ENCODE measurements around the gene FOXN3. TPM values are rescaled to one million over a fixed set of nuclear protein-coding genes. Genes with fewer than 3 reads are reported as not detected.
A peak's percentile ranks its signal among the peaks of the same experiment; 100 is the strongest.

Gene FOXN3
- total RNA-seq, 4 donors from 2014 or later: 99.6 to 172 (median 103) TPM

DNA sequence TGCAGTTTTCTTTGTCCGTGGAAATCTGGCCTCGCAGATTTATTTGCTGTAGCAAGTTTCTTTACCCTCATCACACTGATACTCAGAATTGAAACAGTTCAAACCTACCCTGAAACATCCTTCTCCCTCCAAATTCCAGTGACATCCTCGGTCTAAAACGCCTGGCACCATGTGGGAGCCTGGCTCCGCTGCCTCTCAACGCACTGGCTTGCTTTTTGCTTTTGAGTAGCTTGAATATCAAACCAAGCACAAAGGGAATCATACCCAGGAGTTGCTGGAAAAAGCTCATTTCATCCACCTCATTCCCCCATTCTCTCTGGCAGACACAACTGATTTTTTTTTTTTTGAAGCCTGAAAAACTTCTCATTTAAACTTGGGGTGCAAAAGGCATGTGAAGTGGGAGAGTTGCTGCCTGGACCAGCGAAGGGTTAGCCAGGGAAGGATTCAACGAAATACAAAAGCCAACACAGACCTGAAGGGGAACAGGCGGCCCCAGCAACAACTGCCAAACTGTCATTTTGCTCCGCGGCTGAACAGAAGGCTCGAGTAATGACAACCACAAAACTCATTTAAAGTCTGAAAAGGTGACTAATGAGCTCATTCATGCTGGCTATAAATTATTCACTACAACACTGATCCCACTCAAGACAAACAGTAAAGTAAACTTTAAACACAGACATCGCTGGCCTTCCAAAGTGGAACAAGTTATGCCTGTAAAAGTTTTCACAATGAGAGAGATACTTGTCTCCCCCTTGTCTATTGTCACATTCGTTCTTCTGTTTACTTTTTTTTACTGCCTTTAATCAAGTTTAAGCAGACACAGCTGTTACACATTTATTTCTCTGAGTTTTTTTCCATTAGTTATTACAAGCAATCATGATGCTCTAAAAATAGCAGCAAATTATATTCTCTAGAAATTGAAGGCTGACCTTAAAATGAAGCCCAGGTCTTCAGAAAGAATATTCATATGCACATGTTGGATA is 12.5 kb upstream of the FOXN3 start:
- H3K36me3 ChIP-seq: no peaks in the 10 kb centered on the region
- peak overlapping the region; percentile 71 to 79 (median 74) for H3K27ac ChIP-seq
- no peaks in the 10 kb centered on the region for H3K9me3 ChIP-seq
- H3K27me3 ChIP-seq: no peaks in the 10 kb centered on the region
- H3K4me1 ChIP-seq: peaks cover 41 to 48% of the 10 kb centered on the region in 2 donors
- DNase-seq (no peak), ATAC-seq (no peak)
- H3K4me3 ChIP-seq: peak overlapping the region; percentile 14 to 43 (median 34)
- TF ChIP-seq, protein P1, sequence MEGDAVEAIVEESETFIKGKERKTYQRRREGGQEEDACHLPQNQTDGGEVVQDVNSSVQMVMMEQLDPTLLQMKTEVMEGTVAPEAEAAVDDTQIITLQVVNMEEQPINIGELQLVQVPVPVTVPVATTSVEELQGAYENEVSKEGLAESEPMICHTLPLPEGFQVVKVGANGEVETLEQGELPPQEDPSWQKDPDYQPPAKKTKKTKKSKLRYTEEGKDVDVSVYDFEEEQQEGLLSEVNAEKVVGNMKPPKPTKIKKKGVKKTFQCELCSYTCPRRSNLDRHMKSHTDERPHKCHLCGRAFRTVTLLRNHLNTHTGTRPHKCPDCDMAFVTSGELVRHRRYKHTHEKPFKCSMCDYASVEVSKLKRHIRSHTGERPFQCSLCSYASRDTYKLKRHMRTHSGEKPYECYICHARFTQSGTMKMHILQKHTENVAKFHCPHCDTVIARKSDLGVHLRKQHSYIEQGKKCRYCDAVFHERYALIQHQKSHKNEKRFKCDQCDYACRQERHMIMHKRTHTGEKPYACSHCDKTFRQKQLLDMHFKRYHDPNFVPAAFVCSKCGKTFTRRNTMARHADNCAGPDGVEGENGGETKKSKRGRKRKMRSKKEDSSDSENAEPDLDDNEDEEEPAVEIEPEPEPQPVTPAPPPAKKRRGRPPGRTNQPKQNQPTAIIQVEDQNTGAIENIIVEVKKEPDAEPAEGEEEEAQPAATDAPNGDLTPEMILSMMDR (IDR thresholded peaks at IDR 0.05 in 4 of 5, conservative IDR thresholded peaks at IDR 0.05 in 1 of 5): no peak
- no peak for TF ChIP-seq POLR2A (IDR thresholded peaks at IDR 0.05)
- in situ Hi-C loops (cut with MboI; ENCODE audit: low sequenced_read_pairs in 4 of 4): loop anchor here in 2 of 4 donors (10.0 to 25.0 kb wide), 3 partner anchors 255 to 483 kb away; no protein-coding TSS in a partner anchor
- intact Hi-C loops (cut with DNase I; ENCODE audit: low total_unique reads): no loop called here

DNA sequence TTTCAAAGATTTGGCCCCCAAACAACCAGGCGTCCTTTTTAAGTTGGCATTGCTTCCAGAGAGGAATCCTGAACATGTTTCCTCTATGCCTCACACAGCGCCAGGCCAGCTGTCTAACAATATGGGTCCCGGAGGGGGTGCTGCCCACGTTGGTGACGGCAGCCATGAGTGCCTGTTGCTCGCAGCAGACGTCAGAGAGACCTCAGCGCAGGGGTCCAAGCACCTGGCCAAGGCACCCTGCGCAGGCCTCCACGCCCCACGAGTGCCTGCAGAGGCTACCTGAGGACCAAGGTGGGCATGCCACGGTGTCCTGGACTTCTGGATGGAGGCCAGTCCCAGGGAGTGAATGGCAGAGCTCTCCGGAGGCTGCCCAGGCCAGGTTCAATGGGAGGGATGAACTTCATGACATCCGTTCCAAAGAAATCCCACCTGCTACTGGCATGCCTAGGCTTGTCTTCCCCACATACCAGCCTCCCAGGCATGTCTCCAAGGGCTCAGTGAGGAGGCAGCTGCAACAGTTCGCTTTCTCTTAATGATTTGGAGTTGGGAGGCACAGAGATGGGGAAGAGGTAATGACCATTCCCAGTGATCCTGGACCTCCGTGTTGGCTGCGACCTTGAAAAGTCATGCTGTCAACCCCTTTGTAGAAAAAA is 11.6 kb upstream of the FOXN3 start:
- Histone ChIP-seq H3K36me3 (no peaks in the 10 kb centered on the region), H3K27ac (peak overlapping the region; percentile 71 to 79 (median 74)), H3K9me3 (no peaks in the 10 kb centered on the region), H3K4me1 (peaks cover 41 to 48% of the 10 kb centered on the region in 2 donors), H3K27me3 (no peaks in the 10 kb centered on the region), H3K4me3 (peak overlapping the region; percentile 14 to 43 (median 29))
- in situ Hi-C loops (cut with MboI; ENCODE audit: low sequenced_read_pairs in 4 of 4): loop anchor here in 2 of 4 donors (10.0 to 25.0 kb wide), 3 partner anchors 254 to 484 kb away; no protein-coding TSS in a partner anchor
- DNase-seq (peak in 1 of 2 donors; percentile 38), ATAC-seq (peak; percentile 21 to 24)
- TF ChIP-seq, protein P1 (IDR thresholded peaks at IDR 0.05 in 4 of 5, conservative IDR thresholded peaks at IDR 0.05 in 1 of 5): no peak
- TF ChIP-seq POLR2A (IDR thresholded peaks at IDR 0.05): no peak
- intact Hi-C loops (cut with DNase I; ENCODE audit: low total_unique reads): no loop called here

DNA sequence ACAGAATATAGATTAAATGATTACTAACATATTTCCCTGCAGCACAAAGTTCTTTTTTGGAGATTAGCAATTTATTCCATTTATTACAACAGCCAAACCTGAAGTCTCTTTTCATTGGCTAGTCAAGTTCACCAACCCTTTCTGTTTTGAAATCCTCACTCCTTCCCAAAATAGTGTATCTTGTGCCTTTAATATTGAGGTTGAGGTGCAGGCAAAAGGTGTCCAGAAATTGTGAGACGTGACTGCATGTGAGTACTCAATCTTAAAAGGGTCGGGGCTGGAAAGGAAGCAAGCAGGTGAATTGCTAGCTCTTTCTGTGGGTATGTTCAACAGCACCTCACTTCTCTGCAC is 11.1 kb upstream of the FOXN3 start:
- H3K4me3 ChIP-seq: peak overlapping the region; percentile 14 to 43 (median 29)
- ATAC-seq (peak; percentile 38 to 41), DNase-seq (no peak)
- peak overlapping the region; percentile 71 to 79 (median 74) for H3K27ac ChIP-seq
- H3K9me3 ChIP-seq: no peaks in the 10 kb centered on the region
- intact Hi-C loops (cut with DNase I; ENCODE audit: low total_unique reads): no loop called here
- H3K36me3 ChIP-seq: no peaks in the 10 kb centered on the region
- TF ChIP-seq, protein P1 (IDR thresholded peaks at IDR 0.05 in 4 of 5, conservative IDR thresholded peaks at IDR 0.05 in 1 of 5): no peak
- peak; percentile 6 to 34 for TF ChIP-seq POLR2A (IDR thresholded peaks at IDR 0.05)
- no peaks in the 10 kb centered on the region for H3K27me3 ChIP-seq
- in situ Hi-C loops (cut with MboI; ENCODE audit: low sequenced_read_pairs in 4 of 4): loop anchor here in 2 of 4 donors (10.0 to 25.0 kb wide), 3 partner anchors 253 to 484 kb away; no protein-coding TSS in a partner anchor
- H3K4me1 ChIP-seq: peaks cover 41 to 52% of the 10 kb centered on the region in 2 donors

DNA sequence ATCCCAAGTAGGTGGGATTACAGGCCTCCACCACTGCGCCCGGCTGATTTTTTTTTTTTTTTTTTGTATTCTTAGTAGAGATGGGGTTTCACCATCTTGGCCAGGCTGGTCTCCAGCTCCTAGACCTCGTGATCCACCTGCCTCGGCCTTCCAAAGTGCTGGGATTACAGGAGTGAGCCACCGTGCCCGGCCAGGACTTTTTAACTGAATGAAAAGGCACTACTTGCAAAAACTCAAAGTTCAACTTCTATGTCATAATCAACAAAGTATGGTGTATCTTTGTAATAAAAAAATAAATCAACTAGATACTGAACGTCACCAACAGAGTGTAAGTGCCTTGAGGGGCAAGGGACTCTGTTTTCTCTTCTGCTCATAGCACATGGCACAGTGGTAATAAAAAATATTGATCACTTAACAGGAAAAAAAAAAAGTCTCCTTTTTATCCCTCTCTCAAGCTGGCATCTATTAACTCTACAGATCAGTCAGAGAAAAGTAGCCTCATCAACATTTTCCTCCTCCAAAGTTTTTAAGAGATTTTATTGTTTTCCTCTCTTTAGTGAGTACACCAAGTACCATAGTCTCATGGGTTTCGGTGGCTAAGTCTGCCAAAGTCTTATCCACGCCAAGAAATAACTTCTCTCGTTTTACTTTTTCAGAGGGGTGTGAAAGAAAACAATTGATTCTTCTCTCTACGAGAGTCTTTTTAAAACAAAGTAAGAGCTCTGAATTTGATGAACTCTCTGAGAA is 10.6 kb upstream of the FOXN3 start:
- no peaks in the 10 kb centered on the region for H3K36me3 ChIP-seq
- TF ChIP-seq, protein P1 (IDR thresholded peaks at IDR 0.05 in 4 of 5, conservative IDR thresholded peaks at IDR 0.05 in 1 of 5): no peak
- no peak for TF ChIP-seq POLR2A (IDR thresholded peaks at IDR 0.05)
- peaks cover 41 to 58% of the 10 kb centered on the region in 2 donors for H3K4me1 ChIP-seq
- peak overlapping the region; percentile 71 to 79 (median 74) for H3K27ac ChIP-seq
- ATAC-seq: peak; percentile 48 to 60
- no peaks in the 10 kb centered on the region for H3K9me3 ChIP-seq
- no peaks in the 10 kb centered on the region for H3K27me3 ChIP-seq
- intact Hi-C loops (cut with DNase I; ENCODE audit: low total_unique reads): no loop called here
- DNase-seq: peak in 1 of 2 donors; percentile 54
- in situ Hi-C loops (cut with MboI; ENCODE audit: low sequenced_read_pairs in 4 of 4): loop anchor here in 2 of 4 donors (10.0 to 25.0 kb wide), 3 partner anchors 253 to 485 kb away; no protein-coding TSS in a partner anchor
- peak overlapping the region in 2 of 4 donors; percentile 18 to 43 for H3K4me3 ChIP-seq

All from gastrocnemius medialis (tissue), 4 donors.